Stimulated activated CD4-positive, alpha-beta T cell treated with anti-CD3 and anti-CD28 coated beads, Interleukin-1b, Interleukin-23, amount 100 ng/mL, for 1 hour (primary cell): ENCODE results near the gene RBM28.

ENCODE experiments used
- DNase-seq, 2 donors: peaks; one replicate each; pipeline ENCODE4 v3.0.0-alpha.2; 2020; ENCODE audit warnings: low read depth in 2 of 2

The RBM28 gene

GRCh38 chr7:128370491-128370890 lies 26.8 kb upstream of the RBM28 start:
- DNase-seq: no peak

DNA sequence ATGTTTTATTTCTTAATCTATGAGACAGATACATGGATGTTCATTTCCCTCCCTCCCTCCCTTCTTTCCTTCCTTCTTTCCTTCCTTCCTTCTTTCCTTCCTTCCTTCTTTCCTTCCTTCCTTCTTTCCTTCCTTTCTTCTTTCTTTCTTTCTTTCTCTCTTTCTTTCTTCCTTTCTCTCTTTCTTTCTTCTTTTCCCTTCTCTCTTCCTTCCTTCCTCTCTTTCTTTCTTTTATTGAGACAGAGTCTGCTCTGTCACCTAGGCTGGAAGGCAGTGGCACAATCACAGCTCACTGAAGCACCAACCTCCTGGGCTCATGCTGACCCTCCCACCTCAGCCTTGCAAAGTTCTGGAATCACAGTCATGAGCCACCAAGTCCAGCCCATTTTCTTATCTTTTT lies 23.3 kb upstream of the RBM28 start:
- no peak for DNase-seq

- DNase-seq: no peak
Measured at GRCh38 chr7:128366300-128366699, 22.6 kb upstream of the RBM28 start.

- no peak for DNase-seq
Measured at GRCh38 chr7:128365432-128365831, 21.7 kb upstream of the RBM28 start.

DNA sequence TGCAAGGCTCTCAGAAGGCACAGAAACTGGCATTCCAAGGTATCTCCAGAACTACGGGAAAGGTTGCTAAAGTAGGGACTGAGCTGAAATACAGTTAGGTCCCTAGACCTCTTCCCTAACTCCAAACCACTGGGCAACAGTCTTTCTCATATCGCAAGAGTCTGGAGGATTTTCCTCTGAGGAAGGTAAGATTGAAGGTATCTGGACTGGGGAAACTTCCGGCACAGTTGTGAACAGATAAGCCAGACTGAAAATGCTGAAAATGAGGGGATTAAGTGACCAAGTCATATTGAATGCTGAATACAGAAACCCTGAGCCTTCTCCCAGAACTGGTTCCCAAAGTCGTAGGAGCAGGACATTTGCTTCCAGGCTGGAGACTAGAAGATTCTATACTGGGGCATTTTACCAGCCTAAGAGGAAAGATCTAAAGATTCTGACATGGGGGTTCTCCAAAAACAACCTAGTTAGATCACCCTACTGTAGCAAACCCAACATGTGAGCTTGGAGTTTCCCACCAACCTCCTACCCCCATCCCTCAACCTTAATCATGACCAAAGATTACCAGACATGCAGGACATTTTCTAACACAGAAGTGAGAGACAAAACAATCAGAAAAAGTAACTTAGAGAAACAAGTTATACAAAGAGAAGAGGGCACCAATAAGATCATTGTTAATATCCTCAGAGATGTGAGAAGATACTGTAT lies 20.6 kb upstream of the RBM28 start:
- DNase-seq: no peak

DNA sequence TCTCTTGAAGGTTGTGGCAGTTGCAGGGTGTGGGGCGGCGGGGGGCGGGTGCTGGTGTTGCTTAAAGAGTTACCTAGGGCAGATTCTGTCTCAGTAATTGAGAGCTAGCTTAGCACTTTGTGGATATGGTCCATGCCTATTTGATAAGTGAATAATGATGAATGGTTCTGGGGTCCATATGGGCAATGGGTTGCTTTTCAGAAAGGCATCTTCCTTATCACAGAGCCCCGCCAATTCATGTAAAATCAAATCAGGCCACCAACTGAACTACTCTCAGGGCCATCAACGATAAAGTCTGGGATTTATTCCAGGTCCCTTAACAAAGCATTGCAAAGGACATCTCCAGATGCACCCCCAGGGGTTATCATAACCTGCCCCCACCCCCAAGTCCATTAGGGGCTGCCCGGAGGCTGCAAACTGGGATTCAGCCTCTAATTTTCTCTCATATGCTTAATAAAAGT lies 19.6 kb upstream of the RBM28 start:
- no peak for DNase-seq

DNA sequence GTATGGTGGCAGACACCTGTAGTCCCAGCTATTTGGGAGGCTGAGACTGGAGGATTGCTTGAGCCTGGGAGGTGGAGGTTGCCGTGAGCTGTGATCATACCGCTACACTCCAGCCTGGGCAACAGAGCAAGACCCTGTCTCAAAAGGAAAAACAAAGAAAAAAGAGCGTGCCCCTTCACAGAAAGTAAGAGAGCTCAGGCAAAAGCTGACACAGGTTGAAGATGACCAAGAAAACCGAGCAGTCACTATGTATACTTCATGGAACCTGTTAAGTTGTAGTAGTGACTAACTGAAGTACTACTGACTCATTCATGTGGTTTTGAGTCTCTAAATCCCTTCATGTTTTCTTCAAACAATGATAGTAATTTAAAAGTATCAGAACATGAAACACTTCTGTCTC lies 19.0 kb upstream of the RBM28 start:
- DNase-seq: no peak

GRCh38 chr7:128361411-128362379 lies 18.0 kb upstream of the RBM28 start, which contains the start of gene PRRT4:
PRRT4 (minus strand) TSS chr7:128361690.
- peak in 1 of 2 donors; percentile 13 for DNase-seq

DNA sequence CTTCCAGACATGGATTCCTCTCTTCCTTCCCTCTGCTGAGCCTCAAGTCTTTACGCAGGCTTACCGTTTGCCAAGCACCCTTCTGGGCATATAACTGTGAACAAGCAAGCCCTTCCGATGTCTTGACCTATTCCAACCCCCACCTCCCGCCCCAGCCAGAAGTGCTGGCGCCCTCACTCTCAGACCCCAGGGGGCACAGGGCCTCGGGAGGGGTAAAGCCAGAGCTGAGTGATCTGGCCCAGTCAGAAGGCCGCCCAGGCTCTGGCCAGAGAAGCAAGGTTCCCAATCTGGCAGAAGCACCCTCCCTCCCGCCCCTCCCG lies 16.6 kb upstream of the RBM28 start:
- no peak for DNase-seq

- DNase-seq: no peak
Measured at GRCh38 chr7:128359939-128360338, 16.2 kb upstream of the RBM28 start.

- no peak for DNase-seq
Measured at GRCh38 chr7:128359336-128359735, 15.6 kb upstream of the RBM28 start.

- DNase-seq: no peak
Measured at GRCh38 chr7:128358233-128358632, 14.5 kb upstream of the RBM28 start.

- no peak for DNase-seq
Measured at GRCh38 chr7:128357217-128357613, 13.5 kb upstream of the RBM28 start.

DNA sequence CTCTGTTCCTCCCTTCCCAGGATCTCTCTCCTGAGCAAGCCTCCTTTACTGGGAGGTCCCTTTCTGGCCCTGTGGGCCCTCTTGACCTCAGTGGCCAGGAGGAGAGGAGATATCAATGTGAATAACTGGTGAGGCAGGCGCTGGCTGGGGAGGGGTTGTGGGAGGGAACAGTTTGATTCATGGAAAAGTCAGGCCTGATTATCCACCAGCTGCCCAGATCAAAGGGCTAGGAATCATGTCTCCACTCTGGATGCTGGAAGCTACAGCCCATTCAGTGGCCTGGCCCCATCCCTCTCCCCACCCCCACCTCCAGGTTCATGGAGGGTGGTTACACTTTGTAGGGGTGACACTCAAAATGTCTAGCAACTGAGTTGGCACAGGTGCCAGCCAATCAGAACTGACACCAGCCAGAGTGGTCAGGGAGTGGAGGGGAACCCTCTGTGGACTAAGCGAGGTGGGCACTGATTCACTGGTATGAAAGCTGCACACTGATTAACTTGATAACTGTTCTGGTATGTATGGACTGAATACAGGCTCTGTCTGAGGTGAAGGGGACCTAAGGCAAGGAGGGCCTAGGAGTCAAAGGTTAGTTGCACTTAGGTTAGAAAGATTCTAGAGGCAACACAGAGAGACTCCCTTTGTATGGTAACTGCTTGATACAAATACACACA lies 13.0 kb upstream of the RBM28 start:
- no peak for DNase-seq

DNA sequence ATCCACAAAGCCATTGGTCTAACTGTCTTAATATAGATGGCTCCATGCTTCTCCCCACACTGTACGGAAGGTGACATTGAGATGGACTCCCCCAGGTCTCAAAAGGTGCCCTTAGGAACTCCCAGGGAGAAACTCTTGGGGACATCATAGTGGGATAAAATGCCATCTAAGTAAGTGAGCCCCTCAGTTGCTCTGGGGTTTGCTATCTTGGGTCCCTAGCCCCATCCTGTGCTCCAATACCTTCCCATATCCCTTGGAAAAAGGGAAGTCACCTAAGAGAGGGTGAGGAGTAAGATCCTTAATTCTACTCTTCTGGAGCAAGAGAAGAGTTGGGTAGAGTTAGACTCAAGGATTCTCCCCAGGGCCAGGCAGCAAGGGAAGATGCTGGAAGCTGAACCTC lies 9.9 kb upstream of the RBM28 start:
- DNase-seq: no peak

DNA sequence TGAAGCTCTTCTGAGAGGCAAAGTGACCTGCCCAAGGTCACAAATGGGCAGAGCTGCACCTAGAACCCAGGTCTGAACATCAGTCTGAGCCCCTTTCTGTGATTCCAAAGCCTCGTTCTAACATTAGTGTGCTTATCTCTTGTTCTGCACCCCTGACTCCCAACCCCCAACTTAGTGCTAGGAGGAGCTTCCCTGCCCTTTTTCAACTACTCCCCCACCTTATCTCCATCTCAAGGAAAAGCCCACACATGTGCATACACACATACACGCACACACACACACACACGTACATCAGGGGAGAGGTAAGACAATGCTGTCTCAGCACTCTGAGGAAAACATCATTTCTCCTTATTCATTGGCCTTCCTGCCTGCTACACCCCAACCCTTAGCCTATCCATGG lies 9.5 kb upstream of the RBM28 start:
- no peak for DNase-seq

DNA sequence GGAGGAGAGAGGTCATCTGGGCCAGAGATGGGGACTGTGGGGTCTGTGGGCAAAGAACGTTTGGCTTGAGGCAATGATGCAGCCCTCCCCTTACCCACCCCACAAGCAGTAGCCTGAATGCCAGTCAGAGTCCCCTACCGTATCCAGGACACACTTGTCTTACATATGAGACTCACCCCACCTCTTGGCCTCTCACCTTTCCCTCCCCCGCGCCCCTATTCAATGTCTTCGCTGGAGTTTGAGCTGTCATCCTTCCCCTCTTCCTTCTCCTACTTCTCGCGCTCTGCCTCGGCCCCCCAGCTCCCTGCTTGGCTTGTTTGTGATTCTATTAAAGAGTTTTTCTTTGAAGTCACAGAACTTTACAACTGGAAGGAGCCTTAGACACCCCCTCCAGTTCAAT lies 8.9 kb upstream of the RBM28 start:
- DNase-seq: no peak

DNA sequence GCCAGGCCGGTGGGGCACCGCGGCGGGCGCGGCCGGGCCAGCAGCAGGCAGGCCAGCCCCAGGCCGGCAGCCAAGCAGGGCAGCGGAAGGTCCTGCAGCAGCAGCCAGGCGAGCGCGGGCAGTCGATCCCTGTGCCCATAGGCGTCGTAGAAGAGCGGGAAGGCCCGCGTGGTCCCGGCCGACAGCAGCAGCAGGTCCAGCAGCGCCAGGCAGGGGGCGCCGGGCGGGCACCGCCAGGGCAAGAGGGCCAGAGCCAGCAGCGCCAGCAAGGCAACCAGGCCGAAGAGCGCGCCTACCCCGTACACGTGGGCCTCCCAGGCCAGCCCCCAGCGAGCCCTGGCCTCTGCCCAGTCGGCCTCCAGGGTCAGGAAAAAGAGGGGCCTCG lies 8.4 kb upstream of the RBM28 start:
- DNase-seq: peak in 1 of 2 donors; percentile 14

GRCh38 chr7:128351296-128352152 lies 7.8 kb upstream of the RBM28 start:
- DNase-seq: no peak

- no peak for DNase-seq
Measured at GRCh38 chr7:128350708-128351295, 7.1 kb upstream of the RBM28 start.

DNA sequence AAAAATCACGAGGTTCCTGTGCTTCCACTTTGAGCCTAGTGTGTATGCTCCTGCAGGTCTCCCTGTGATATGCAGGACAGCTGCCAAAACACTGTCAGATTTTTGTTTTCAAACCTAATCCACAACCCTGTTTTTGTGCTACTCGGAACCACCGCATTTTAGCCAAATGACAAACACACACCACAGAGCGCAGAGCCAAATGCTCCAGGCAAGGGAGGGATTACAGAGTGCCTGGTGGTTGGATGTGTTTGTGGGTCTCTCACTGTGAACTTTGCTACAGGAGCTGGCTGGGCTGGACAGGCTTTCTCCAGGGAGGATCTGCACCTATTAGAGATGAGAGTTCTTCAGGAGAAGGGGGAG lies 5.7 kb upstream of the RBM28 start:
- DNase-seq: no peak
